ENCODE results near the gene USP5. TPM values are rescaled to one million over a fixed set of nuclear protein-coding genes. Genes with fewer than 3 reads are reported as not detected.
A peak's percentile ranks its signal among the peaks of the same experiment; 100 is the strongest.

Gene USP5
- total RNA-seq, 1 donor from 2014 or later, result 146 TPM

- H3K9ac ChIP-seq (ENCODE audit: low read length), result peak overlapping the region; percentile 9
These were observed 24.5 kb upstream of the USP5 start for GRCh38 chr12:6827437-6827911.

DNA sequence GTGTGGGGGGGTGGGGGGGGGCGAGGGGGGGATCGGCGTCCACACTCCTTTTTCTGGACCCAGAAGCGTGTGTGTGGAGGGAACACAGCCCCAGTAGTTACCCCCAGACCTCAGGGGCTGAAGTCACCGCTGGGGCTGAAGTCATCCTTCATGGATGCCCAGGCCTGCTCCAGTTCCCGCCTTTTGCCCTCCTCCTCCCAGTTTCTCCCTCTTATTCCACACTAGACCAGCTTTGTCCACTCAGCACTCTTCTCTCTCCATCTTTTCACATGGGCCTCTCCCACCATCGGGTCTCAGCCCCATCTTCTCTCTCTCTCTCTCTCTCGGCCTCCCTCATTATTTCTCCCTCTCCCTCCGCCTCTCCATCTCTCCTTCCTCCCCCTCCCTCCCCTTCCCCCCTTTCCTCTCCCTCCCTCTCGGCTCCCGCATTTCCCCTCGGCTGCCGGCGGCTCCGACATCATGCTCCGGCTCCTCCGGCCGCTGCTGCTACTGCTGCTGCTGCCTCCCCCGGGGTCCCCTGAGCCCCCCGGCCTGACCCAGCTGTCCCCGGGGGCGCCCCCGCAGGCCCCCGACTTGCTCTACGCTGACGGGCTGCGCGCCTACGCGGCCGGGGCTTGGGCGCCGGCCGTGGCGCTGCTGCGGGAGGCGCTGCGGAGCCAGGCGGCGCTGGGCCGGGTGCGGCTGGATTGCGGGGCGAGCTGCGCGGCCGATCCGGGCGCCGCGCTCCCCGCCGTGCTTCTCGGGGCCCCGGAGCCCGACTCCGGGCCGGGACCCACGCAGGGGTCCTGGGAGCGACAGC is 23.8 kb upstream of the USP5 start, which contains the start of gene P3H3:
Gene P3H3, plus strand, starts transcription at position 426 of the 799 bp plus-strand sequence. Its CDS starts 34 bp downstream, at position 460.
- no peak for FAIRE-seq

More at GRCh38 chr12:6827437-6827911, 24.5 kb upstream of the USP5 start:
- H3K4me1 ChIP-seq (ENCODE audit: insufficient read depth, low read length), result peaks cover 19% of the 10 kb centered on the region
- H3K4me2 ChIP-seq (ENCODE audit: low read length), result peak overlapping the region; percentile 77
- H3K36me3 Mint-ChIP-seq (ENCODE audit: low read depth, unreplicated experiment), result peaks cover 6% of the 10 kb centered on the region
- no peaks in the 10 kb centered on the region for H3K27me3 Mint-ChIP-seq (ENCODE audit: low read depth, unreplicated experiment)
- no peak overlapping the region for H2AFZ ChIP-seq (ENCODE audit: low read depth, low read length)
- no peaks in the 10 kb centered on the region for H3K27me3 ChIP-seq (ENCODE audit: insufficient read depth, low read length)
- H3K4me3 Mint-ChIP-seq (ENCODE audit: unreplicated experiment), result peak overlapping the region; percentile 80
- H3K79me2 ChIP-seq (ENCODE audit: insufficient read depth, low read length), result peaks cover 29% of the 10 kb centered on the region
- no peaks in the 10 kb centered on the region for H3K9me3 ChIP-seq (ENCODE audit: insufficient read depth, low read depth, low read length)
- H4K20me1 ChIP-seq (ENCODE audit: insufficient read depth, low read length), result peaks cover 6% of the 10 kb centered on the region
- H3K4me3 ChIP-seq (ENCODE audit: insufficient read depth, low read depth, low read length), result no peak overlapping the region
- H3K36me3 ChIP-seq (ENCODE audit: insufficient read depth, low read length), result peaks cover 6% of the 10 kb centered on the region
- H3K27ac ChIP-seq (ENCODE audit: low read depth, low read length), result no peak overlapping the region
- peak overlapping the region; percentile 64 for H3K27ac Mint-ChIP-seq (ENCODE audit: unreplicated experiment)
- FAIRE-seq (no peak), DNase-seq (ENCODE audit: low read depth) (peak; percentile 61)
- no peaks in the 10 kb centered on the region for H3K9me3 Mint-ChIP-seq (ENCODE audit: unreplicated experiment)
- peaks cover 17% of the 10 kb centered on the region for H3K4me1 Mint-ChIP-seq (ENCODE audit: low read depth, unreplicated experiment)
- no peak for TF ChIP-seq EZH2 (IDR thresholded peaks at IDR 0.05; ENCODE audit: insufficient read depth, low read length)
- TF ChIP-seq, protein P1, sequence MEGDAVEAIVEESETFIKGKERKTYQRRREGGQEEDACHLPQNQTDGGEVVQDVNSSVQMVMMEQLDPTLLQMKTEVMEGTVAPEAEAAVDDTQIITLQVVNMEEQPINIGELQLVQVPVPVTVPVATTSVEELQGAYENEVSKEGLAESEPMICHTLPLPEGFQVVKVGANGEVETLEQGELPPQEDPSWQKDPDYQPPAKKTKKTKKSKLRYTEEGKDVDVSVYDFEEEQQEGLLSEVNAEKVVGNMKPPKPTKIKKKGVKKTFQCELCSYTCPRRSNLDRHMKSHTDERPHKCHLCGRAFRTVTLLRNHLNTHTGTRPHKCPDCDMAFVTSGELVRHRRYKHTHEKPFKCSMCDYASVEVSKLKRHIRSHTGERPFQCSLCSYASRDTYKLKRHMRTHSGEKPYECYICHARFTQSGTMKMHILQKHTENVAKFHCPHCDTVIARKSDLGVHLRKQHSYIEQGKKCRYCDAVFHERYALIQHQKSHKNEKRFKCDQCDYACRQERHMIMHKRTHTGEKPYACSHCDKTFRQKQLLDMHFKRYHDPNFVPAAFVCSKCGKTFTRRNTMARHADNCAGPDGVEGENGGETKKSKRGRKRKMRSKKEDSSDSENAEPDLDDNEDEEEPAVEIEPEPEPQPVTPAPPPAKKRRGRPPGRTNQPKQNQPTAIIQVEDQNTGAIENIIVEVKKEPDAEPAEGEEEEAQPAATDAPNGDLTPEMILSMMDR (IDR thresholded peaks at IDR 0.05; ENCODE audit: insufficient read depth, low read depth, low read length), result no peak

More for the DNA sequence above, 23.8 kb upstream of the USP5 start, which contains the start of gene P3H3:
- DNase-seq (ENCODE audit: low read depth), result peak; percentile 42
- H3K4me1 ChIP-seq (ENCODE audit: insufficient read depth, low read length), result peaks cover 19% of the 10 kb centered on the region
- H3K4me3 Mint-ChIP-seq (ENCODE audit: unreplicated experiment), result peak within 1 kb of the TSS; percentile 98
- no peaks in the 10 kb centered on the region for H3K27me3 ChIP-seq (ENCODE audit: insufficient read depth, low read length)
- H3K27ac Mint-ChIP-seq (ENCODE audit: unreplicated experiment), result peak within 1 kb of the TSS; percentile 96
- no peak for TF ChIP-seq EZH2 (IDR thresholded peaks at IDR 0.05; ENCODE audit: insufficient read depth, low read length)
- TF ChIP-seq, protein P1 (IDR thresholded peaks at IDR 0.05; ENCODE audit: insufficient read depth, low read depth, low read length), result no peak
- peak within 1 kb of the TSS; percentile 71 for H3K4me3 ChIP-seq (ENCODE audit: insufficient read depth, low read depth, low read length)
- peak within 1 kb of the TSS; percentile 63 for H2AFZ ChIP-seq (ENCODE audit: low read depth, low read length)
- peak within 1 kb of the TSS; percentile 85 for H3K4me2 ChIP-seq (ENCODE audit: low read length)
- no peaks in the 10 kb centered on the region for H3K9me3 ChIP-seq (ENCODE audit: insufficient read depth, low read depth, low read length)
- H3K36me3 ChIP-seq (ENCODE audit: insufficient read depth, low read length), result peaks cover 6% of the 10 kb centered on the region
- H3K4me1 Mint-ChIP-seq (ENCODE audit: low read depth, unreplicated experiment), result peaks cover 14% of the 10 kb centered on the region
- H4K20me1 ChIP-seq (ENCODE audit: insufficient read depth, low read length), result peaks cover 6% of the 10 kb centered on the region
- H3K27ac ChIP-seq (ENCODE audit: low read depth, low read length), result peak within 1 kb of the TSS; percentile 80
- no peaks in the 10 kb centered on the region for H3K27me3 Mint-ChIP-seq (ENCODE audit: low read depth, unreplicated experiment)
- peaks cover 29% of the 10 kb centered on the region for H3K79me2 ChIP-seq (ENCODE audit: insufficient read depth, low read length)
- peak within 1 kb of the TSS; percentile 96 for H3K9ac ChIP-seq (ENCODE audit: low read length)
- no peaks in the 10 kb centered on the region for H3K9me3 Mint-ChIP-seq (ENCODE audit: unreplicated experiment)
- H3K36me3 Mint-ChIP-seq (ENCODE audit: low read depth, unreplicated experiment), result peaks cover 6% of the 10 kb centered on the region

All from astrocyte (in vitro differentiated cells and primary cell).